Limb (tissue), 2 donors: ENCODE results near the gene OR6Q1.

Source experiments
- DNase-seq, 2 donors: peaks; one replicate each; pipeline ENCODE4 v3.0.0-alpha.2; 2016; ENCODE audit errors: extremely low spot score in 2 of 2

The OR6Q1 gene

DNA sequence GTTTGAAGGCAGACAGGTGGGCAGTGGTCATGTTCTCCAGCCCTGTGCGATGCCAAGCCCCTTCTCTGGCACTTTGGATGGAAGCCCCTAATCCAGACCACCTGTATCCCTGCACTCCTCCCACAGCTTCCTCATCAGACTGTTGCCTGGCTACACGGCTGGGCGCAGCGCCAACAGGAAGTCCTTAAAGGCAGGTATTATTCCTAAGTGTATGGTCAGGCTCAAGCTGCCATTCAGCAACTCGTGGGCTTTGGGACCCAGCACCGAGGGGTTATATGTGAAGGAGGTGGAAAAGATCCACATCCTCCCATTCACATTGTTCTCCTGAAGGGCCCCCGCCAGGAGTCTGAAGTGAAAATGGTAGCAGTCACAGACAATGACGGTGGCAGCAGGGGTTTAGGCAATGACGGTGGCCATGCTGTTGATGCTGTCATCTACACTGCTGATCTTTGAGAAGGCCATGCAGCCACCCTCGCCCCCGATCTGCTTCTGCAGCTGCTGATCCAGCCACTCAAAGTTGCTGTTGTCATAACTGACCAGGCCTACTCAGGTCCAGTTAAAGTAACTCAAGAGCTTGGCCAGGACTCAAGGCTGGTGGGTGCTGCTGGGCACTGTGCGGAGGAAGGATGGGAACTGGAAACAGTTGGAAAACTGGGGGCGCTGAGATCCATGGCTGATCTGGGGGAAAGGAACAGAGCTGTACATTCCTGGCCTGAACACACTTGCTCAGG, 27.7 kb downstream of the OR6Q1 start:
- DNase-seq, result no peak

DNA sequence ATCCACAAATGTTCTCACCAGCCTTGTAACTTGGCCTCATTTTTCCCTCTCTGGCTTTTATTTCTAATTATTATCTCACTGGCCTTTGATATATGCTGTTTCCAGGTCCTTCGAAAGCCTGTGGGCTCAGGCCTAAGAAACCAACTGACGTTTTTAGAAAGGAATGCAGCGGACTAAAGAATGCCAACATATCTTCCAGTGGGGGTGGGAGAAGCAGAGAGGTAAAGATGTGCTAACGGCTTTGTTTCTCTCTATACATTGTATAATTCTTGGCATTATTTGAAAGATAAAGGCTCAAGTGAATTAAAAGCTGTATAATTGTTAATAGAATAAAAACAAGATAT, 28.2 kb downstream of the OR6Q1 start:
- DNase-seq, result peak in 1 of 2 donors; percentile 27

DNA sequence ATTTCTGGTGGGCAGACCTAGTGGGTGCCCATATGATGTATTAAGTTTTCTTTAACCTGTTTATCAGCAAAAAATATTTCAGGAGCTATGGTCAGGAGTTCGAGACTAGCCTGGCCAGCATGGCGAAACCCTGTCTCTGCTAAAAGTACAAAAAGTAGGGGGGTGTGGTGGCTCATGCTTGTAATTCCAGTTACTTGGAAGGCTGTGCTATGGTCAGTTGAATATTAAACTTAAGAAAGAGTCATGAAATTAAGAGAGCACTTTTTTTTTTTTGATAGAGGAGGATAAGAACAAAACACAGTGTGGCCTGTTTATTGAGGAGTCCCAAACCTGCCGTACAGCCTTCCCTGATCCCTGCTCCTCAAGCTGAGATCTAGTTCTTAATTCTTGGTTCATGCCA, 29.8 kb downstream of the OR6Q1 start:
- no peak for DNase-seq

DNA sequence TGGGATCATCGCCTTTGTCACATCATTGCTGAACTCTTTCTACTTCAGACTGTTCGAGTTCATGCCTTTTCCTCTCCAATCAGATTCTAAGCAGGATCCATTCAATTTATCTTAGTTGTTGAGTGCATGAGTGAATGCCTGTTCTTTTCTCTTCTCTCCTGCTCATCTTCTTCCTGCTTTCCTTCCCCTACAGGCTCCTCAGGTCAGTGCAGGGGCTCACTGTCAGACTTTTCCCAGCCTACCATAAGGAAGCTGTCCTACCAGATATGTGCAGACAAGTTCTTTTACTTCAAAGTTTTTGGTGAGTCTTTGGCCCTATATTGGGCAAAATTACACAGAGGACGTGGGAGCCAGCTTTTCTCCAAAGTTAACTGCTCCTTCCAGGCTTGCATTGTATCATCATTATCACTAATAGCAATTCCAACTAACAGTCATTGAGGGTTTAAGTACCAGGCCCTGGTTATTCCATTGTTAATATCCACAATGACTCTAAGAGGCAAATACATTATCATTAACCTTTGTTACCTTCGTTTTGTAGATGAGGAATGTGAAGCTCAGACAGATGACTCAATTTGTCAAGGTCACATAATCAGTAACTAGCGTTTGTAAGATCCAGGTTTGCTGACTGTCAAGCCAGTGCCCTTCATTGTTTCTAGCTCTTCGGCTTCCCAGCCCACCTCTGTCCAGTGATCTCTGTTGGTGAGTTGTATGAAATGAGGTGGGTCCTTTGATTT, 30.4 kb downstream of the OR6Q1 start:
- DNase-seq, result no peak

DNA sequence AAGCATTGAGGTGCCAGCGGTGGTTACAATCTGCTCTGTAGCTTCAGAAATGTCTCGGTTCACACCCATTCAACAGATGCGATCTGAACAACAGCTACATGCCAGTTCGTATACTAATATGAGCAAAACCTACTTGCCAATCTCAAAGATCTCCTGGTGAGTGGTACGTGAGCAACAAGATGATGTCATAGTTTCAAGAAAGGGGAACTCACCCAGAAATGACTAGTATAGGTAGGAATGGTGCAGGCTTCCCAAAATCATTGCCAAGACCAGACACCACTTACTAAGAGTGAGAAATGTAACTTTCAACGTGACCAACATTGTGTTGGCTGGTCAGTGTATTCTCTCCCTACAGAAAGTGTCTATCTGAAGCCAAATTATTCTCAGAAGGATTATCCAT, 31.1 kb downstream of the OR6Q1 start:
- DNase-seq, result no peak

DNA sequence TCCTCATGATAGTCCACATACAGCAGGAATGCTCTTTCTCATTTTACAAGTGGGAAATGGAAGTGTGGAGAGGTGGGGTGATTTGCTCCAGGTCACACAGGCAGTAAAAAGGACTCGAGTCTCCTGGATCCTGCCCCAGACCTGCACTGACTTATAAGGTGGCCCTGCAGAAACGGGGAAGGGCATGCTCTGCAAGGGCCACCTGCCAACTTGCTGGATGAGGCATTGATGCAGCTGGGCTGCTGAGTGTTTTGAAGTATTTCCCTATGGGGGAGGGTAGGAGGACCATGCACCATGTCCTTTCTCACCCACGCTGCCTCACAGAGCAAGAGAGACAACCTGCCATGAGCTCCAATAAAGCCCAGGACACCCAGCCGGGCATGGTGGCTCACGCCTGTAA, 36.9 kb downstream of the OR6Q1 start:
- no peak for DNase-seq

GRCh38 chr11:58068655-58069054, 37.9 kb downstream of the OR6Q1 start:
- DNase-seq, result no peak

- no peak for DNase-seq
Observed at GRCh38 chr11:58070585-58070984, 39.8 kb downstream of the OR6Q1 start.

DNA sequence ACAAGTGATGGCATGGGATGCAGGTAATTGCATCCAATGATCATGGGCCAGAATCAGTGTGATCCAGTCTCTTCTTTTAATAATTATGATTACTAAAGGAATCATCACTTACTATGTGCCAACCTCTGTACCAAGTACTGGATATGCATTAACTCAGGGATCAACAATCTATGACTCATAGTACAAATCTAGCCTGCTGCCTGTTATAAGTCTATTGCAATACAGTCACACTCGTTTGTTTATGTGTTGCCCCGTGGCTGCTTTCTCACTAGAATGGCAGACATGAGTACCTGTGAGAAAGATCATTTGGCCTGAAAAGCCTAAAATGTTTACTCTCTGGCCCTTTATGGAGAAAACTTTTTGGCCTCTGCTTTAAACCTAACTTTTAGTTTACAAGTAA, 45.0 kb downstream of the OR6Q1 start:
- no peak for DNase-seq
